HG03354 (cell line): ENCODE data around the gene GREB1.

Source experiments
- ATAC-seq: cut with Tn5 transposase; IDR thresholded peaks from one replicate; pipeline ENCODE4 v1.9.1; 2021; ENCODE audit warnings: mild to moderate bottlenecking; ENCODE audit not compliant: unreplicated experiment, poor library complexity, severe bottlenecking

The GREB1 gene

DNA sequence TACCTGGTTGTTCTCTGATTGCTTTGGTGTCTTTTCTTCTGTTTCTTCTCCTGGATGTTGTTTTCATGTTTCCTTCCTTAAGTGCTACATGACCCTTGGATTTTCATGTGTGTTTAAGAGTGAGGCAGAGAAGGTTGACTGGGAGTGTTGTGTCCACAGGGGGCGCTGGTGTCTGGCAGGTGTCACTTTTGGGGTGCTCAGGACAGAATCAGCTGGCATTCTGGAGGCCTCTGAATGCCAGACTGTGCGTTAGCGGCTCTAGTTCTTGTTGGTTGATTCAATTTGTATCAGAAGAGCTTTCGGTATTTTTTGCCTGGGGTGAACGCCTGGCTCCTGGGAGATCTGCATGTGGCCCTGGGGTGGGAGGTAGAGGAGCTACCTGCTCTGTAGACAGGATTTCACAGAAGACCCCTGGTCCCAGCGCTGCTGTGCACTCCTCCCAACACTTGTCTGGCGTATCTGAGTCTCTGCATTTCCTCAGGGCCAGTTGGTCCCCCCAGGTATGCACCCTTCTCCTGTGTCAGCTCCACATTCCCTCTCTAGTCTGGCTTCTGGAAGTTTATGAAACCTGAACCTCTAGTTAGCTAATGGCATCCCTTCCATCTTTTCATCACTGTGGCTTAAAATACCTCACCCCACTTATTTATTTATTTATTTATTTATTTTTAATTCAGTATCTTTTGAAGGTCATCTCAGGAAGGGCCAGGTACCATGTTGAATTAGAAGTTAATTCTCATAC is 1.1 kb downstream of the GREB1 start:
- ATAC-seq = no peak

DNA sequence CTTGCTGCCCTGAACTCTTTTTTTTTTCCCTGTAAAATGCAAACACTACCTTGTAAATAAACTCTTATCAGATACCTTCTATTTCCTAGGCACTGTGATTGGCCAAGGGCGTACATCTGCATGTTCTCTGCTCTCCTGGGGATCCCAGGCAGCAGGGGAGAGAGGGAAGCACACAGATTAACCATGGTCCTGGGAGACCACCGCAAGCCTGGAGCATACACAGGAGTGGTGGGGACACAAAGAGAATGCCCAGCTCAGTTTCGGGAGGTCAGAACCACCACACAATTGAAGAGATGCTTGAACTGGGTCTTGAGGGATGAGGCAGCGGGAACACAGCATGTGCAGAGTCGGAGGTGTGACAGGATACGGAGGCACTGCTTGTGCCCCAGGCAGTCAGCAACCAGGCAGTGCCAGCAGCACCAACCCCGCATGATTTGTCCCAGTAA is 2.1 kb downstream of the GREB1 start:
- no peak for ATAC-seq

DNA sequence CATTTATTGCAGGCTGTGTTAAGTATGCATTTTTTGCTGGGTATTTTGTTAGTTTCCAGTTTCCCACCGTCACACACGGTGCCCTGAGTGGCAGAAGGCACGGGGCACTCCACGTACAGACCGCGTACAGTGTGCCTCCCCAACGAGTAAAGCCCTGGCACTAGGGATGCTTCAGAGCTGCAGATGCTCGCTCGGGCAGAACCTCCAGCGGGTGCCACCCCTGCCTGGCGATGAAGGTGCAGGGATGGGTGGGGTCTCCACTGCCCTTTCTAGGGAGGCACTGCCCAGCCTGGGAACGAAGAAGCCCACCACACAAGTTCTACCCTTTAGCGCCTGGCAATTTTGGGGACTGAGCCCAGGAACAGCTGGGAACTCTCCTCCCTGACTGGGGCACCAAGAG is 4.1 kb downstream of the GREB1 start:
- ATAC-seq = no peak

DNA sequence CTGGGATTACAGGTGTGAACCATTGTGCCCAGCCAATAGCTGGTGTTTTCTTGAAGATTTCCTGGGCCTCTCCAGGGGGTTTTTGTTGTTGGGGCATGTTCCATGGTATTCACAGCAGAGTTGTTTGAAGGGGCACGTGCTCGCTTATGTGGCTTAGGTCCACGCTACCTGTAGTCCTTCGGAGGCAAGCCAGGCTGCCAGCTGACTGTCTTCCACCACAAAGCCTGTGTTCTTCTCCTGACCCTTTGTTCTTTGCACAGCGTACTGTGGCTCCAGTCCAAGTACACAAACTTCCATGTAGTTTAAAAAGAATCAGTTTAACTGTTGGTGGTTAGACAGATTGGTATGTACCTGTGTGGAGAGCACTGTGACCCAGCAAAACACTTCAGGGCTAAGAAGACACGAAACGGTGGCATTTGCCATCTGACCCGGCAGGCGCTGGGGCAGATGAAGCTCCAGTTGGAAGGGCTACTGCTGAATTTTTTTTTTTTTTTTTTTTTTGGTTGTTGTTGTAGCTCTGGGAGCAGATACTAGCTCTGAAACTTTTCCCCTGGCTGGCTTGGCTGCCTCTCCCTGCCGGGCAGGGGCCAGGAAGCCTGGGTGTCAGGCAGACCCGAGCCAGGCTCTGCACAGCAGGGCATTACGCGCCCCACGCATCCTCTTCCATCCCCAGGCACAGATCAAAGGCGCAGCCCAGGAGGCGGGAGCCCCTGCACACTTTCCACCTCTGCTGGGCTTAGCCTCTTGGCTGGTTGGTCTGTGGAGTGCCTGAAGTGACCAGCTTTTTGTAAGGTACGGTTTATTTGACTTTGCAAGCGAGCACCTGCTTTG is 5.7 kb downstream of the GREB1 start:
- no peak for ATAC-seq

DNA sequence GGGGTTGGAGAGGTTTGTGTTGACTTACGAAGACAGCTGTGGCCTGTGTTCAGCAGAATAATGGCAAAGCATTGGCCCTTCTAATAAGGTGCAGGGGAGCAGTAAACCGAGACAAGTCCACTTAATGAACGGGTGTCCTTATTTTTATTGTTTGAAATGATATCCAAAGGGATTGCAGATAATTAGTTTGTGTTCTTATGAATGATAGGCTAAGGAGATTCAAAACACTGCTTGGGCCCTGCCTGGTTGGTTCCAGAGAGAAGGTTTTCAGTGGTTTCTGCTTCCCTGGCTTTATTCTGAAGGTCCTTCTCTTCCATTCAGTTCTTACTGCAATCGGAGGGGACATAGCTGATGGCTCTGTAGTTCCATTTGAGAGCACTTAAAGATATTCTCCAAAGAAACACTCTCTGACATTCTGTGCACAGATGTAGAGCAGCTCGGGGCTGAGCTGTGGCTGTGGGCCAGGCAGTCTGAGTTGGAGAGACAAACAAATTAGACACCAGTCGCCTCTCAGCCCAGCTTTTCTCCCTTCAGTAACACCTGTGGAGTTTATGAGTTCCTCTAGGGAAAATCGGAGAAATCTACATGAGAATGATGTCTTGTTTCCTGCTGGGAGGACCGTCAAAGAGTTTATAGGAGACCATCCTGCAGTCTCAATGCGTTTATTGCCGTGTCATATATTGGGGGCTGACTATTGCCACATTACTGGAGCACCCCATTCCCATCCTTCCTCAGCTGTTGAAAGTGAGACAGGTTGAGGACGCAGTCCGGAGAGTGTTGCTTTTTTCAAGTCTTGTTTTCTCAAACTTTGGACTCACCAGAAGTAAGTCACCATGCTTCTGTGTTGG is 6.5 kb downstream of the GREB1 start:
- ATAC-seq = no peak

DNA sequence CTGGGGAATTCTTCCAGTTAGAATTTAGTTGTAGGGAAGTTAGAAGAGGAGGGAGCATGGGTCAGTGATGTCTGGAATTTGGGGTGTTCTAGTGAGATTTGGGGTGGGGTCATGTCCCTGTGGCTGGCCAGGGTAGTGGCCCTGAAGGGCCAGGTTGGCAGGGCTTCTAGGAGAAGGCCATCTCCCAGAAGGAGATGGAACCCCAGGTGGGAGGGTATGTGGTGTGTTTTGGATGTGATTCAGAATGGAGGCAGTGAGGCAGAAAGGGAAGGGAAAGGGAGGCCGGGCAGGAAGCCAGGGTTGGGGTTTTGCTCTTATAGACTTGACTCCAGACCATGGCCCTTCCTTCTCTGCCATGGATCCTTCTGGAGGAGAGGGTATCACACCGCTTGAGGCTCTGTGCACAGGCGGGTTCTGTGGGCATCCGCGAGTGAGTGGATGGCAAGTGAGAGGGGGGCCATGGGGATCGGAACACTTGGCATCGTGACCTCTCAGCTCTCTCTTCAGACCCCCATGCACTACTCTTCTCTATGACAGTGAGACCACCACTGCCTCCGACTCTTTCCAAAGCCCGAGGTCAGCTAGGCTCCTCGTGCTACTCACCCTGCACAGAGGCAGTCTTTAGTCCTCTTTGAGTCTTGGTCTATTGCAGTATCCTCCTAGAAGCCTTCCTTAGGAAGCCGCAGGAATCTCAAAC is 7.3 kb downstream of the GREB1 start:
- ATAC-seq = no peak

DNA sequence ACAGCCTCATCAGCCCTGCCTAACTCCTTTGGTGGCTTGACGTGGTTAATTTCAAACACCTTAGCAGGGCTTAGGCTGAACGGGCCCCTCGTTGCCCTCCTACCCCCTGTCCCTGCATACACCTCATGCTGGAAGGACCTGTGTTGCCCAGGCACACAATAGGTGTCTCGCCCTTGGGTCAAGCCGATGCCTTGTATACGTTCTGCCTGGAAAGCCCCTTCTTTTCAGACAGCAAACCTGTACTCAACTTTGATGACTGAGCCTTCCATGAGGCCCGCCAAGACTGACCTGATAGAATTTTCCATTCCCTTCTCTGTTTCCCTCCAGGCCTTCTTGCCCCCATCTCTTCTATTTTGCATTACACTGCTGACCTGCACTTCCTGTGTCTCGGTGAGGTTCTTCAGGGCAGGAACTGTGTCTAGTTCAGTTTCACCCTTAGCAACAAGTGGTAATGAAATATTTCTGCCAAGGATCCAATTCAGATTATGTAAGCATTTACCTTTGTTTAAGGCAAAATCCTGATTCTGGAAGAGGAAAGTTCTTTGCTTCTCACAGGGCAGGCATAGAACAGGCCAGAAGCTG is 7.9 kb downstream of the GREB1 start:
- no peak for ATAC-seq

DNA sequence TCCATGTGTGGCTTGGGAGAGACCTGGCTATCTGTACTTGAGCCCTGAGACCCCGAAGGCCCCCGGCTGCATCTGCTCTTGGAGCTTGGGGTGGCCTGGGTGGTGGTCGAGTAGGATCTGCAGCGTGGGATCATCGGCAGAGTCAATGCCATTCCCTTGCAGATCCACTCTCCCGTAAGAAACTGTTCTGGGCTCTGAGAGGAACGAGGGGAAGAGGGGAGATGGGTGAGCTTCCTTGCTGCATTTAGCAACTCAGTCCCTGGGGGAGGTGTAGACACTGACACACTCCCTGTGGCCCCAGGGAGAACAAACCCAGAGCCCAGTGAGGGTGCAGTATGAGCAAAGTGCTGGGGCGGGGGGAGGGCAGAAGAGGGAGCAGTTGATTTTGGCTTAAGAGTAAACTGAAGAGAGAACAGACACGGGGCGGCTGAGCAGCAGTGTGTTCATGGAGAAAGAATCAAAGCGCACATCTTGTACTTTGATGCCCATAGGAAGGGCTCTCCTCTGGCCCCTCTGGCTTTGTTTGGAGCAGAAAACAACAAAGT is 8.5 kb downstream of the GREB1 start:
- ATAC-seq = no peak

DNA sequence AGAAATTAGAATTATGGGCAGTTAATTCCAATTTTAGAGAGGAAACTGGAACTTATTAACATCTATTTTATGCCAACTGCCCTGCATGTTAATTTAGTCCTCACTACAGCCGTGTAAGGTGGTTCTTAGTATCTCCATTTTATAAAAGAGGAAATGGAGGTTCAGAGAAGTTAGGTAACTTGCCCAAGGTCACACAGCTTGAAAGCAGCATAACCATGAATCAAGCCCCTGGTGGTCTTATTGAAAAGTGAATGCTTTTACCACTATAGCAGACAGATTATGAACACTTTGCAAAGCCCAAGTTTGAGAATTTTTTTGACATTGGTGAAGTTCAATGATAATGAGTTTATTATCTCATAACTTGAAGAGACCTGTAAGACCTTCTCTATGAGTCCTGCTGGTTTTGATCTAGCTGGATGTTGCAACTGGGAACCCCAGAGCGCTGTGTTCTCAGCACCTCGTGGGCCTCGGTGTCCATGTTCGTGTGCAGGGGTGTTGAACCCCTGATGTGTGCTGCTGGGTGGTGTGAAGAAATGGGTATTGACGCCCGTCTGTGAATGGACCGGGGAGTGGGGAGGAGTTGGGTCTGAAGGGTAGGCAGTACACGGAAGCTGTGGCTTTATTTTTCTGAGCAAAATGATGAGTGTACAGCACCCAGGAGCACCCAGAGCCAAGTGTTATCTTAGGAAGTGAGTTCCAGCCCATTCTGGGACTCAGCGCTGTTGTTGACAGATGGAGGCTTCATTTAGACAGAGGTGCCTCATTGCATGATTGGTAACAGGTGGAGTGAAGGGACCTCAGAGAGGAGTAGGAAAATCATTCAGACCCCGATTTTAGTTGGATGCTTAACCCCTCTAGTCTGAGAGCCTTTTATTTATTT is 9.7 kb downstream of the GREB1 start:
- no peak for ATAC-seq

DNA sequence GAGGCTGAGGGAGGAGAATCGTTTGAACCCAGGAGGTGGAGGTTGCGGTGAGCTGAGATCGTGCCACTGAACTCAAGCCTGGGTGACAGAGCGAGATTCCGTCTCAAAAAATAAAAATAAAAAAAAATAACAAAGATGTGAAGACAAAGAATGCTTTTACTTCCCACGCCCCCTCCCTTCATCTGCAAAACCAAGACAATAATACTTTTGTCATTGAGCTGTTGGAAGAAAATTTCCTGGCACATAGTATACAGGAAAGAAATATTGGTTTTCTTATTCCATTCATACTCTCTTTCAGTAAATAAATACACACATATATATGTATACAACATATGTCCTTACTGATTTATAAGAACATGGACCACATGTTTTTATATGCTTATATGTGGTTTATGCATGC is 12.2 kb downstream of the GREB1 start:
- no peak for ATAC-seq

DNA sequence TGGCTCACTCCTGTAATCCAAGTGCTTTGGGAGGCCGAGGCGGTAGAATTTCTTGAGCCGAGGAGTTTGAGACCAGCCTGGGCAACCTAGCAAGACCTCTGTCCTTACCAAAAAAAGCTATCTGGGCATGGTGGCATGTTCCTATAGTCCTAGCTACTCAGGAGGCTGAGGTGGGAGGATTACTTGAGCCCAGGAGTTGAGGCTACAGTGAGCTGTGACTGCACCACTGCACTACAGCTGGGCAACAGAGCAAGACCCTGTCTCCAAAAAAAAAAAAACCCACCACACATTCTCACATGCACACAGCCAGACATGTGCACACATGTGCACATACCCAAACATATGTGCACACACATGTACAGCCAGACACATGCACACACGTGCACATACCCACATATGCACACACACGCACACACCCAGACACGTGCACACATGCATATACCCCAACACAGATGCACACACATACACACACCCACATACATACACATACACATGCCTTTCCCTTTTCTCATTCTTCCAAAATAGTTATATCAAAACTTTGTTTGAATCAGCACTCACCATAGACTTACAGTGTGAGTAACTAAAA is 14.2 kb downstream of the GREB1 start:
- no peak for ATAC-seq

DNA sequence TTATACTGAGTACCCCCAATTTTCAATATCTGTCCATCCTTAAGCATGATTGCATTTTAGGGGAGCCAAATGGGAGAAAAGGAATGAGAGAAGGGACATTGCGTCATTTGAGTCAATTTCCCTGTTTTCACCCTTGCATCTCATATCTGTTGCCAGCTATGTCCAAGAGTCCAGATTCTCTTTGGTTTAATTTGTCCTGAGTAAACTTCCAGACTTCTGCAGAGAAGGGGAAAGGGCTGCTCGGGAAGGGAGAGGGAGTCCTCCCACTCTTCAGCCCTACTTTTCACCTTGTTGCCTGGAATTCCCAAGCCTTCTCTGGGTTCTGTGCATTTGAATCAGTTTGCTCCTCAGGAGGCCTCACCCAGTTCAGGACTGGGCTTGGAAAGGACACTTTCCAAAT is 16.5 kb downstream of the GREB1 start:
- no peak for ATAC-seq

DNA sequence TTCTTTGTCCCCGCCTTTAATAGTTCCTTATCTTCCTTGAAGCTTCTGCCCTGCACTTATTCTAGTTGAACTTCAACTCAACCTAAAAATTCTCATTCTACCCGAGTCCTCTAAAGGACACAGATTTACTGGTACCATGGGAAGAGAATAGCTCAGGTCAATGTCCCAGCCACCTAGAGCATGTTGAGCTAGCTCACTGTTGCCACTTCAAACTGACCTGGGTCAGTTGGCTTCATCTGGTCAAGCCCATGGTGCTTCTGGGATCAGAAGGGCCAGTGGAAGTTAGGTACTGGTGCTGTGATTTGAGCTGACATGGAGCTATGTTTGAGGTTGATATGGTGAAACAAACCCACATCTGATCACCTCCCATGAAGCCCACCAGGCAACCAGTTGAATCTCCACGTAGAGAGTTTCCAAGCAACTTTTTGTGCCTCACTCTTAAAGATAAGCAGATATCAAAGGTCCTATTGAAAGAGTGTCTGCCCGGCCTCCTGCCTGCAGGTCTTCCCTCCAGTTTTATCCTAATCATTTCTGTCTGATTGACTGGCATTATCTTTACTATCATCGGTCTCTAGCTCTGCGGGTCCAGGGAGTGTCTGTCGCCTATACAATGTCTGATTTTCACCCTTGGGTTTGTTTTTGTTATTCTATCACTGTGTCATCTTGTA is 17.2 kb downstream of the GREB1 start:
- ATAC-seq = no peak

DNA sequence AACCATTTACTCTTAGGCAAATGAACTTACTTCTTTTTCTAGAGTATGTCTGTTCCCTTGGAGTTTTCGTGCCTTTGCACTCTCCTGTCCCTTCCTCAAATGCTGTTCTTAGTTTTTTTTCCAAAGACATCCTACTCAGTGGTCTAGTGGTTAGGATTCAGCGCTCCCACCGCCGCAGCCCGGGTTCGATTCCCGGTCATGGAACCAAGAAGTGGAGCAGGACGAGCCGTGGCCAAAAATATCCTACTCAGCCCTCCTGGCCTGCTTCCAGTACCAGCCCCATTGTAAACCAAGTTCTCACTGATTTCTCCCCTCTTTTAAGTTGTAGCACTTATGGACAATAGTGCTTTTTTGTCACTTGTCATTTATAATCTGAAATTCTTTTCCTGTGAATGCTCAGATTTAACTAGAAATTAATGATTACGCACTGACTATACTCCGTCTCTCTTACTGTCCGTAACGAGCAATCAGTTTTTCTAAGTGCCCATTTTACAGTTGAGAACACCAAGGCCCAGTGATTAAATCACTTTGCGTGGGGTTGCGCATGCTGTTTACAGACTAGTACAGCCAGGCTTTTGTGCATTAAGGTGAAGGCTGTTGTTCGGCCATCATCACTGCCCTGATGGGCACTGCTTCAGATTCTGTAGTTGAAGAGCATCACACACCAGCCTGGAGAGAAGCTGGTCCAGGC is 17.9 kb downstream of the GREB1 start:
- no peak for ATAC-seq

DNA sequence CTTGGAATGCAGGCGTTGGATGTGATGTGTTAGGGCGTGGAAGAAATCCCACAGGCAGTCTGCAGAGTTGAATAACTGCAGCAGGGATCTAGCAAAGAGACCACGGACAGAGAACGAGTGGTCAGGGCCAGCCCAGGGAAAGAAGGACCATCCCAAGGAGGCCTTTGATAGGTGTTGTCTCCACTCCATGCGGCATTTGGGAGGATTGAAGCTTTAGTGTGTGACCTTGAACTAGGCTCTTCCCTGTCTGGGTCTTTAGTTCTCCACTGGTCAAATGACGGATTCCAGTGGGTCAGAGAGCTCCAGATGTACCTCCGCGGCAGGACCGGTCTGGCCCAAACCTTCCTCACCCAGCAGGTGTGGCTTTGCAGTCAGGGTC is 18.4 kb downstream of the GREB1 start:
- no peak for ATAC-seq

DNA sequence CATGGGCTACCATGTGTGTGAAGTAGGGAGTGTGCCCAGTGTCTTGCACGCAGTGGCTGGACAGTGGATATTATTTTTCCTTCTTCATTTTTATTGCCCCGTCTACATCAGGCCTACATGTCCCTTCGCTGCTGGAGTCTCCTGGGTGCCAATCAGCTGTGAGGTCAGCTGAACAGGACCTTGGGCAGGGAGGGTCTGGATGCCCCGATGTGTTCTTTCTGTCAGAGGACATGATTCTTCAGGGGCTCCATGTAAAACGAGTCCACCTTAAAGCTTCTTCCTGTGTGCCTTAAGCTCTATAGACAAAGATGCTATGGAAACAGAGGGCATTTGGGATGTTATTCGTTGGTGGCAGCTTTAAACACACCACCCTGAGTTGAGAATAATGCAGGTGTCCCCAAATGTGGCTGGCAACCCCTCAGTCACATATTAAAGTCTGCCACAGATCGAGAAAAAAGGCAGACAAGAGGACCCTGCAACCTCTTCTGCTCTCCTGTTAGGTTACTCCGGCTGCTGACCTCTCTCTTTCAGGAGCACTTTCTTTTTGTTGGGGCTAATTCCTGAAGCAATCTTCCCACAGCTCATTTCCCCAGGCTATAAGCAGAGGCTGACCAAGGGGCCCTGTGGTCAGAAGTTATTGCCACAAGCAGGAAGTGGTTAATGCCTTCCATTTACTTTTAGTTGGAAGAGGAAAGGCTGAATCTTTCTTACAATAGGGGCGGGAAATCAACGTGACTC is 20.0 kb downstream of the GREB1 start:
- ATAC-seq = peak; percentile 28
